ENCODE data around the gene LINGO3. TPM values are rescaled to one million over a fixed set of nuclear protein-coding genes. Genes with fewer than 3 reads are reported as not detected.
A peak's percentile ranks its signal among the peaks of the same experiment; 100 is the strongest.

Gene LINGO3
- total RNA-seq, 2 donors from 2014 or later = 0.17 TPM; not detected in 1

DNA sequence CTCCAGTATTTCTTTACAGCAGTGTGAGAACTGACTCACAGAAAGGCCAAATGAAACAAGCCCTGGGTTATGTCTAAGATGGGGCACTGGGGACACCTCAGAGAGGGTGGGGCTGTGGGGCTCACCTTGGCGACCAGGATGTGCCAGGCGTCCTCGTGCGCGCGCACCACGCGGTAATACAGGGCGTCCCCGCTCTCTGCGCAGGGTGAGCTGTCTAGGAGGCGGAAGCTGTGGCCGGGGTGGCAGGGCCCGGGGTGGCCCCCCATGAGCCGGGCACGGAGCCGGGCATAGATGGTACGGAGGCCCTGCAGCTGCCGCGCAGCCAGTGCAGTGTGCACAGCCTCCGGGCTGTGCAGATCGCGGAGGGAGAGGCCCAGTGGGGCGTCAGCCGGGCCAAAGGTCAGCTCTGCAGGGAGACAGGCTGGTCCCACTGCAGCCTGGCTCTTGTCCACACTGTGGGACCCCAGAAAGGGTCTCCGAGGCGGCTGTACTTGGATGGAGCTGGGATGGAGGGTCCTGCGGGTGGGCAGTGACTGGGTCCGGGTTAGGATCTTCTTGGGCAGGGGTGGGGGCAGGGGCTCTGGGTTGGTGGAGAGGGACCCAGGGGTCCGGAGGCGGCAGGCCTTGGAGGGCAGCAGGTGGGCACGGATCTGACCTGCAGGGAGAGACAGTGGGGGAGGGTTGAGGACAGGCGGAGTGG lies 29.3 kb downstream of the LINGO3 start:
- no peaks in the 10 kb centered on the region for H3K27me3 Mint-ChIP-seq
- H3K36me3 Mint-ChIP-seq (ENCODE audit: low read depth) = peaks cover 15% of the 10 kb centered on the region
- no peak overlapping the region for H3K27ac Mint-ChIP-seq
- no peak overlapping the region for H3K4me3 Mint-ChIP-seq
- H3K4me1 Mint-ChIP-seq = peaks cover 8% of the 10 kb centered on the region
- H3K9me3 Mint-ChIP-seq = no peaks in the 10 kb centered on the region
- ATAC-seq (replicated peaks) = no peak

DNA sequence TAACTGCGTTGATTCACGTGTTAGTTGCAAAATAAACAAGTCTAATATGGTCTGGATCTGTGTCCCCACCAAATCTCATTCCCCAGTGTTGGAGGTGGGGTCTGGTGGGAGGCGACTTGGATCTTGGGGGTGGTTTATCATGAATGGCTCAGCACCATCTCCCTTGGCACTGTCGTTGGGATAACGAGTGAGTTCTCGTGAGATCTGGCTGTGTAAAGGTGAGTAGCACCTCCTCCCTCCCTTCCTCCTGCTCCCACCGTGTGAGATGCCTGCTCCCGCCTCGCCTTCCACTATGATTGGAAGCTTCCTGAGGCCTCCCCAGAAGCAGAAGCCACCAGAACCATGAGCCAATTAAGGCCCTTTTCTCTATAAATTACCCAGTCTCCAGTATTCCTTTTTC lies 30.8 kb downstream of the LINGO3 start:
- H3K27me3 Mint-ChIP-seq = no peaks in the 10 kb centered on the region
- peaks cover 13% of the 10 kb centered on the region for H3K4me1 Mint-ChIP-seq
- H3K36me3 Mint-ChIP-seq (ENCODE audit: low read depth) = peaks cover 30% of the 10 kb centered on the region
- no peak for ATAC-seq (replicated peaks)
- H3K4me3 Mint-ChIP-seq = no peak overlapping the region
- H3K27ac Mint-ChIP-seq = no peak overlapping the region
- H3K9me3 Mint-ChIP-seq = no peaks in the 10 kb centered on the region

DNA sequence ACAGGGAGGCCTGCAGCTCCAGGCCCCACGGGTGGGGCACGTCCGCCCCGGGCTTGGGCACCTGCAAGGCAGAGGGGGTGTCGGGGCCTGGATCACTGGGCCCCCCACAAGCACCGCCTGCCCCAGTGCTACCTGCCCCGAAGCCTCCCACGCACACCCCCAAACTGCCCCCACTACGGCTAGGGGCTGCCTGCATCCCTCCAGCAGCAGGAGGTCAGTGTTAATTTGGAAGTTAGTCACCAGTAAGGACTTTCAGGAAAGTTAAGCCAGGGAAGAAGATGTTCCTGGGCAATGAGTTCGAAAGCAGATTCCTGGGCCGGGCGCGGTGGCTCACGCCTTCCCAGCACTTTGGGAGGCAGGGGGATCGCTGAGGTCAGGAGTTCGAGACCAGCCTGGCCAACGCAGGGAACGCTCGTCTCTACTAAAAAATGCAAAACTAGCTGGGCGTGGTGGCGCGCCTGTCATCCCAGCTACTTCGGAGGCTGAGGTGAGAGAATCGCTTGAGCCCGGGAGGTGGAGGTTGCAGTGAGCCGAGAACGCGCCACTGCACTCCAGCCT lies 31.4 kb downstream of the LINGO3 start:
- ATAC-seq (replicated peaks) = no peak
- H3K4me1 Mint-ChIP-seq = peaks cover 17% of the 10 kb centered on the region
- no peak overlapping the region for H3K27ac Mint-ChIP-seq
- H3K27me3 Mint-ChIP-seq = no peaks in the 10 kb centered on the region
- no peak overlapping the region for H3K4me3 Mint-ChIP-seq
- peaks cover 36% of the 10 kb centered on the region for H3K36me3 Mint-ChIP-seq (ENCODE audit: low read depth)
- H3K9me3 Mint-ChIP-seq = no peaks in the 10 kb centered on the region

DNA sequence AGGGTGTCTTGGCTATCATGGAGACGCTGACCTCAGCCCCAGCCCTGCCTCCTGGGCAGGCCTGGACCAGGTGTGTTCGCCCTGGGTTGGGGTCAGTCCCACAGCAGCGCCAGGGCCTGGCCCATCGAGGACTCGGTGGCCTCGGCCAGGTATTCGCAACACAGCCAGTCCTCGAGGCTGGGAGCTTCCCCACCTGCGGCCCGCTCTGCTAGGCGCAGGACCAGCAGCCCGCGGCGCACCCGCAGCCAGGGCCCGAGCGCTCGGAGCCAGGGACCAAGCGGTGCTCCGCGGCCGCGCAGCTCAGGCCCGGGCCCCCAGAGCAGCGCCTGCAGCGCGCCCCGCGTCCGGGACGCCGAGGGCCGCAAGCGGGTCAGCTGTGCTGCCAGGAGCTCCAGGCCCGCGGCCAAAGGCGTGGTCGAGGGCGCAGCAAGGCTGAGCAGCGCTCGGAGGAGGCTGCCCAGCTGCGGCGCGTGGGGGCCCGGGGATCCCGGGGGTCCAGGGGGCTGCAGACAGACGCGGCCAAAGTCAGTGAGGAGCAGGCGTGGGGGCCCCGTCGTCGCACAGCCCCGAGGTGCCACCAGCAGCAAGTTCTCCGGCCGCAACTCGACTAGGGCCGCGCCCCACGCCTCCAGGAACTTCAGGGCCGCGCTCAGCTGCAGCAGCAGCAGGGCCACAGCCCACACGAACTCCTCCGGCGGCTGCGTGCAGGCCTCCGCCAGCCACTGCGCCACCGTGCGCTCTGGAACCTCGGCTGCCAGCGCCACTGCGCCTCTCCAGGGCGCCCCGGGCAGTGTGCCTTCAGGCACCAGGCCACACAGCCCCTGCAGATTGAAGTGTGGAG lies 32.1 kb downstream of the LINGO3 start:
- Mint-ChIP-seq H3K27me3 (no peaks in the 10 kb centered on the region), H3K4me1 (peaks cover 18% of the 10 kb centered on the region), H3K36me3 (ENCODE audit: low read depth) (peaks cover 43% of the 10 kb centered on the region), H3K27ac (no peak overlapping the region), H3K9me3 (no peaks in the 10 kb centered on the region), H3K4me3 (no peak overlapping the region)
- no peak for ATAC-seq (replicated peaks)

DNA sequence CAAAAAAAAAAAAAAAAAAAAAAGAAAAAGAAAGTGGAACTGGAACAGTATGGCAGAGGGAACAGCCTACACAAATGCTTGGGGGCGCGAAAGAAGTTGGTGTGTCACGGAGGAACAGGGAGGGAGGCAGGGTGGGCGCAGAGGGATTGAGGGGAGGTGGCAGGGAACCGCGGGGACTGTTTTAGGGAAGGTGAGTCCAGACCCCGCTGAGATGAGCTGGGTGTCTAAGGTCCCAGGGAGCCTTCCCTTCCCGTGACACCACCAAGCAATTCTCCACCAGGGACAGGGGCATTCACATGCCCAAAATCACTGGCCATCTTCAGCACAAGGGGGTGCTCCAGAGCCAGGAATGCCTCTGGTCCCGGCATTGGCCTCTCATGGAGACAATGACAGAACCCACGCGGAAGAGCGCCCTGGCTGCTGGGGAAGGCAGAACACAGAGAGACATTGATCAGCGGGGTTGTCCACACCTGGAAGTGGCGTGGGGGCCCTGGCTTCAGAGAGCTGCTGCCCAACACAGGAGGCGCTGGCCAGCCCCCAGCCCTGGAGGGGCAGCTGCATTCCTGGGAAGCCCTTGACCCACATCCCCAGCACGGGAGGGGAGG lies 32.9 kb downstream of the LINGO3 start:
- Mint-ChIP-seq H3K27me3 (no peaks in the 10 kb centered on the region), H3K27ac (peak overlapping the region; percentile 22), H3K4me1 (peaks cover 18% of the 10 kb centered on the region), H3K9me3 (no peaks in the 10 kb centered on the region), H3K4me3 (no peak overlapping the region), H3K36me3 (ENCODE audit: low read depth) (peaks cover 50% of the 10 kb centered on the region)
- no peak for ATAC-seq (replicated peaks)

DNA sequence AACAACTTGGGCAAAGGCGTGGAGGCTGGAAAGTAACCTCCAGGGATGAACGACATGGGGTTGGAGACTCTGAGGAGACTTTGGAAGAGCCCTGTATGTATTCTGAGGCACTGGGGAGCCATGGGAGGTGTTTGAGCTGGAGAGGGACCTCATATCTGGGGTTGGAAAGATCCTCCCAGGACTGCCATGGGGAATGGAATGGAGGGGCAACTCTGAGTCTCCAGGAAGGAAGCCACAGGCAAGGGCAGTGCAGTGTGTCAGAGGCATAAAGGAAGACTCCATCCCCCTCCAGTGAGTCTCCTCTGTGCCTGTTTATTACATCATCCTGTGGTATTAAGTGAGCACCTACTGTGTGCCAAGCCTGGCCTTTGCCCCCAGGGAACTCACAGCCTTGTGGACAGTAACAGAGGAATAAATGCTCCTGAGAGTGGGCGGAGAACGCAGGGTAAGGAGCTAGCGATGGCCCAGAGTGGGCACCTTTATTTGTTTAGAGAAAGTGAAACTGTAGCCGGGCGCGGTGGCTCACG lies 33.7 kb downstream of the LINGO3 start:
- no peak for ATAC-seq (replicated peaks)
- Mint-ChIP-seq H3K27ac (peak overlapping the region; percentile 75), H3K4me1 (peaks cover 18% of the 10 kb centered on the region), H3K27me3 (no peaks in the 10 kb centered on the region), H3K9me3 (no peaks in the 10 kb centered on the region), H3K4me3 (peak overlapping the region; percentile 91), H3K36me3 (ENCODE audit: low read depth) (peaks cover 58% of the 10 kb centered on the region)

DNA sequence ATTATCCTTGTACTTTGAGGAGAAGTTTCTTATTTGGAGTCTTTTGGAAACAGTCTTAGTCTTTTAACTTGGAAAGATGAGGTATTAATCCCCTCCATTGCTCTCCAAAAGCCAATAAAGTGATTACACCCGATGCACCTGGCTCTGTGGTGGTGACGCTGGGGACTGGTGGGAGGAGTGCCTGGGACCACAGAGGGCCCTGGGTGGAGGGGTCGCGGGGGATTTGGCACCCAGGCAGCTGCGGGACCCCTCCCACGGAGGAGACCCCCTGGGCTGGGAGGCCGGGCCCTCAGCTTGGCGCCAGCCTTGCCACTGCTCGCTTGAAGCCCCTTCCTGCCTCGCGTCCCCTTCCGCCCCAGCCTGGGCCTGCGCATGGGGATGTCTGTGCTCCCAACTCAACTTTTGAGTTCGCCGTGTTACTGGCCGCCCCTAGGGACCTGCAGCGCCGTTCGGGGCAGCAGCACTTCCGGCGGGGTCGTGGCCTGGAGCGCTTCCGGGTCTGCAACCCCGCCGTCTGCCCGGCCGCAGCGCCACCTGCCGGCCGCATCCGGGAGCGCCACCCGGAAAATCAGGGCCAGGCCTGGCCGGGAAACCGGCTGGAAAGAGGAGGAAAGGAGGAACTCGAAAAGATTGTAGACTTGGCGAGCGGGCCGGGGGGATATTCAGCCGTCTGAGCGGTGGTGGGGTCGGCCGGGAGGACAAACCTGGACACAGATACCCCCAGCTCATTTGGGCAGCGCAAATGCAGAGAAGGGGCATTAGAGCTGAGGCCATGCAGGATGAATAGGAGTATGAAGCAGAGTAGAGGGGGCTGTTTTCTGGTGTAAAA lies 34.4 kb downstream of the LINGO3 start:
- Mint-ChIP-seq H3K27ac (peak overlapping the region; percentile 75), H3K4me1 (peaks cover 18% of the 10 kb centered on the region), H3K4me3 (peak overlapping the region; percentile 91), H3K9me3 (no peaks in the 10 kb centered on the region), H3K27me3 (no peaks in the 10 kb centered on the region), H3K36me3 (ENCODE audit: low read depth) (peaks cover 61% of the 10 kb centered on the region)
- peak; percentile 51 for ATAC-seq (replicated peaks)

DNA sequence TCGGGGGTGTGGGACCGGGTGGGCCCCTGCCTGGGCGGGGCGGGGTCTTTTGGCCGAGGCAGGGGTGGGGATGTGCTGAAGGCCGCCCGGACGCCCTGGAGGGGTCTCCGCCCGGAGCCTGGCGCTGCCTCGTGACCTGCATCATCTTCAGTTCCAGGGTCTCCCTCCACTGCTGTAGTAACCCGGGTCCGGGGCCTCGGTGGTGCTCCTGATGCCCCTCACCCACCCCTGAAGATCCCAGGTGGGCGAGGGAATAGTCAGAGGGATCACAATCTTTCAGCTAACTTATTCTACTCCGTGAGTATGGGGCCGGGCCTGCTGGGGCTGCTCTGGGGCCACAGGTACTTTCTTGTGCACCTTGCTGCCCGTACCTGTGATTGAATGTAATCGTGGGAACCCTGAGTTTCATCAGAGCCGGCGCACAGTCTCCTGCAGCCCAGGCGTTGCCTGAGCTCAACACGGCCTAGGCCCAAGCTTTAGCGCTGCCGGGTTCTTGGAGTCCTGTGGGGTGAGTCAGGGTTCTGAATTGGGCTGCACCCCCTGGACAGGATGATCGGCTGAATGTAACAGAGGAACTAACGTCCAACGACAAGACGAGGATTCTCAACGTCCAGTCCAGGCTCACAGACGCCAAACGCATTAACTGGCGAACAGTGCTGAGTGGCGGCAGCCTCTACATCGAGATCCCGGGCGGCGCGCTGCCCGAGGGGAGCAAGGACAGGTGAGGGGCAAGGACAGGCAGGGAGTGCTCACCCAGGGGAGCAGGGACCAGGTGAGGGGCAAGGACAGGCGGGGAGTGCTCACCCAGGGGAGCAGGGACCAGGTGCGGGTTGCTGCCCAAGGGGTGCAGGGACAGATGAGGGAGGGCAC lies 36.5 kb downstream of the LINGO3 start:
- Mint-ChIP-seq H3K27me3 (no peaks in the 10 kb centered on the region), H3K9me3 (no peaks in the 10 kb centered on the region), H3K27ac (peak overlapping the region; percentile 86), H3K4me1 (peaks cover 18% of the 10 kb centered on the region), H3K4me3 (peak overlapping the region; percentile 91), H3K36me3 (ENCODE audit: low read depth) (peaks cover 61% of the 10 kb centered on the region)
- ATAC-seq (replicated peaks) = no peak

DNA sequence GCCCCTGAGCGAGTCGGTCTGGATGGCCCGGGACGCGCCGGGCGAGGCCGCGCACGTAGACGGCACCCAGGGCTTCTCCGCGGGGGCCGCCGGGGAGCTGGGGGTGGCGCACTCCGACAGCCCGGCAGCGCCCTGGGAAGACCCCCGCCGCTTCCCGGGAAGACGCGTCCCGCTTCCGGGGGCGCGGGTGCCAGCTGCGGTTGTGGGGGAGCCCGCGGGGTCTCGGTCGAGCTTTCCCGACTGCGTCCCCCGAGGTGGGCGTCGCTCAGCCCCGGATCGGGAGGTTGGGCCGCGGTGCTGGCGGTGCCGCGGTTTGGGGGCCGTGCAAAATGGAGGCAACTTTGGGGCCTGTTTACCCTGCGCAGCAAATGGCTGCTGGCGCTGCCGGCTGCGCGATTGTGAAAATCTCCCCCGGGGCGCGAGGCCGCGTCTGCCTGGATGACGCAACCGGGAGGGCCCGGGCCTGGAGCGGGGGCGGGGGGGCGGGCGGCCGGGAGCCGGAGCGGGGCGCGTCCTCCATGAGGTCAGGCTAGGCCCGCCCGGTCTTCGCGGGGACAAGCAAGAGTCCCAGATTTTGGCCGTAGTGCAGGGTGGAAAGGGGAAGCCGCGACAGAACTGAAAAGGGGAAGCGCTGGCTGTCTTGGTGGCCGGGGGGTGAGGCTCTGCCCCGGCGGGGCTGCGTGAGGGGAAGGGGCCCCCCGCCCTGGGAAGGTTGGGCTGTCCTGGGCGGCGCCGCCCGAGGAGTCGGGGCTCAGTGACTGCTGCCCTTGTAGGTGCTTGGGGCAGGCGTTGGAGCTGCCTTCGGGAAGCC lies 37.3 kb downstream of the LINGO3 start:
- Mint-ChIP-seq H3K4me1 (peaks cover 18% of the 10 kb centered on the region), H3K36me3 (ENCODE audit: low read depth) (peaks cover 61% of the 10 kb centered on the region), H3K9me3 (no peaks in the 10 kb centered on the region), H3K27me3 (no peaks in the 10 kb centered on the region), H3K27ac (no peak overlapping the region), H3K4me3 (peak overlapping the region; percentile 91)
- peak; percentile 27 for ATAC-seq (replicated peaks)

DNA sequence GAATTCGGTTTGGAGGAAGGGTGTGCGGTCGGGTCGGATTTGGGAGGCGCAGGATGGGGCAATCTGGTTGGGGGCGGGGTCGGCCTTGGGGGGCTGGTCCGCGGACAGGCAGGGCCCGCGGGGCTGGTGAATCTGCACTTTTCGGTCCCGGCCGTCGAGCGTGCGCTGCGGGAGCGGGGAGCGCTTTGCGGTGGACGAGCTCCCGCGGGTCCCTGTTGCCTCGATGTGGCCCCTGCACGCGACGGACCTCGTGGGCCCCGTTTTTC lies 37.9 kb downstream of the LINGO3 start:
- Mint-ChIP-seq H3K4me3 (peak overlapping the region; percentile 91), H3K4me1 (peaks cover 18% of the 10 kb centered on the region), H3K27me3 (no peaks in the 10 kb centered on the region), H3K36me3 (ENCODE audit: low read depth) (peaks cover 60% of the 10 kb centered on the region), H3K27ac (peak overlapping the region; percentile 68), H3K9me3 (no peaks in the 10 kb centered on the region)
- no peak for ATAC-seq (replicated peaks)

DNA sequence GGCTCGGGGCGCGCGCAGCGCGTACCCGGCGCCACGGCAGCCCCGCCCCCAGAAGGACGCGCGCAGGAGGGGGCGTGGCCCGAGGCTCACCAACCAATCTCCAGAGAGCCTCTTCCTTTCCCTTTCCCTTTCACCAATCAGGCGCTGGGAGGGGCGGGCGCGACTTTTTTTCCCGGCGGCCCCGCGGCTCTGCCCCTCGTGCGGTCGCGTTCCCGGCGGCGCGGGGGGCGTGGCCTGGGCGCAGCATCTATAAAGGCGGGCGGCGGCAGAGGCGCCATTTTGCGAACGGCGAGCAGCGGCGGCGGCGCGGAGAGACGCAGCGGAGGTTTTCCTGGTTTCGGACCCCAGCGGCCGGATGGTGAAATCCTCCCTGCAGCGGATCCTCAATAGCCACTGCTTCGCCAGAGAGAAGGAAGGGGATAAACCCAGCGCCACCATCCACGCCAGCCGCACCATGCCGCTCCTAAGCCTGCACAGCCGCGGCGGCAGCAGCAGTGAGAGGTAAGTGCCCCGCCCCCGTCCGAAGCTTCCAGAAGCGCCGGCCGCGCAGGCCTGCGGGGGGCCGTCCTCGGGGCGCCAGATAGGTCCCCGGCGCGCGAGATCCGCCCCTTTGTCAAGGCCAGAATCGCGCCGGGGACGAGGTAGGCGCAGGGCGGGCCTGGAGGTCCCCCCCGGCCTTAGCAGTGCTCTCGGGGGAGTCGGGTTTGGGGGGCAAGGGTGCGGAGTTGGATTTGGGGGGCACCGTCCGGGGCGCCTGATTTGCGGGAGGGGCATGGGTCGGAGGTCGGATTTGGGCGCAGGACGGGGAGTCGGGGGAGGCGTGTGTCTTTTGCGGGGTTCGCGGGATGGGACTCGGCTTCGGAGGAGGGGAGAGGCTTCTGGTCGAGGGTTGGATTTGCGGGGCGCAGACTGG lies 38.5 kb downstream of the LINGO3 start:
- peak; percentile 87 for ATAC-seq (replicated peaks)
- H3K36me3 Mint-ChIP-seq (ENCODE audit: low read depth) = peaks cover 55% of the 10 kb centered on the region
- peak overlapping the region; percentile 91 for H3K4me3 Mint-ChIP-seq
- H3K9me3 Mint-ChIP-seq = no peaks in the 10 kb centered on the region
- no peaks in the 10 kb centered on the region for H3K27me3 Mint-ChIP-seq
- peaks cover 18% of the 10 kb centered on the region for H3K4me1 Mint-ChIP-seq
- H3K27ac Mint-ChIP-seq = peak overlapping the region; percentile 68

DNA sequence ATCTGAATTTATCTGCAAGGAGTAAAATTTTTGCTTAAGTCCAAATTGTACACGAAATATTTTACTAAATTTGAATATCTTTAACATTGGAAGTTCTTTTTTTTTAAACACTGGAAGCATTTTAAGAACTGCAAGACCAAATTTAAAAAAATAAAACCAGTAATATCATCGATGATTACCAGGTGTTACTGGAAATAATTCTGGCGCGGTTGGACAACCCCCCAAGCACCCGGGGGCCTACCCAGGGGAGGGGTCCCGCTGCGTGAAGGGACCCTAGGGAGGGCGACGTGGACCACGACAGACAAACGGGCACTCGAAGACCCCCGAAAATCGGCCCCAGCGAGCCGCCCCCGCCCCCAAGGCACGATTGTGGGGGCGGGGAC lies 39.1 kb downstream of the LINGO3 start:
- H3K9me3 Mint-ChIP-seq = no peaks in the 10 kb centered on the region
- no peaks in the 10 kb centered on the region for H3K27me3 Mint-ChIP-seq
- H3K36me3 Mint-ChIP-seq (ENCODE audit: low read depth) = peaks cover 48% of the 10 kb centered on the region
- peaks cover 13% of the 10 kb centered on the region for H3K4me1 Mint-ChIP-seq
- ATAC-seq (replicated peaks) = no peak
- peak overlapping the region; percentile 91 for H3K4me3 Mint-ChIP-seq
- H3K27ac Mint-ChIP-seq = peak overlapping the region; percentile 68

Measured in activated T-helper 17 cell treated with anti-CD3 and anti-CD28 coated beads, Interleukin-2, amount 50 U/mL, for 72 hours (primary cell).